Measurements from ENCODE around the gene NCKIPSD. TPM values are rescaled to one million over a fixed set of nuclear protein-coding genes. Genes with fewer than 3 reads are reported as not detected.

NCKIPSD gene
- total RNA-seq, 1 donor from 2014 or later, result 18.3 TPM

- Histone ChIP-seq H3K4me3 (ENCODE audit: insufficient read depth, low read depth, low read length) (no peak overlapping the region), H3K4me2 (ENCODE audit: low read length) (no peak overlapping the region), H3K27me3 (ENCODE audit: insufficient read depth, low read length) (no peaks in the 10 kb centered on the region), H3K9me3 (ENCODE audit: insufficient read depth, low read depth, low read length) (no peaks in the 10 kb centered on the region), H3K36me3 (ENCODE audit: insufficient read depth, low read length) (peaks cover 11% of the 10 kb centered on the region), H4K20me1 (ENCODE audit: insufficient read depth, low read length) (peaks cover 13% of the 10 kb centered on the region), H3K79me2 (ENCODE audit: insufficient read depth, low read length) (peaks cover 1% of the 10 kb centered on the region), H2AFZ (ENCODE audit: low read depth, low read length) (no peak overlapping the region), H3K27ac (ENCODE audit: low read depth, low read length) (no peak overlapping the region), H3K9ac (ENCODE audit: low read length) (no peak overlapping the region), H3K4me1 (ENCODE audit: insufficient read depth, low read length) (peaks cover 17% of the 10 kb centered on the region)
- H3K36me3 Mint-ChIP-seq (ENCODE audit: low read depth, unreplicated experiment), result peaks cover 39% of the 10 kb centered on the region
- H3K27me3 Mint-ChIP-seq (ENCODE audit: low read depth, unreplicated experiment), result no peaks in the 10 kb centered on the region
- no peak for DNase-seq (ENCODE audit: low read depth)
- peaks cover 12% of the 10 kb centered on the region for H3K4me1 Mint-ChIP-seq (ENCODE audit: low read depth, unreplicated experiment)
- no peak for FAIRE-seq
- no peak for TF ChIP-seq CTCF (IDR thresholded peaks at IDR 0.05; ENCODE audit: insufficient read depth, low read depth, low read length)
- no peak for TF ChIP-seq EZH2 (IDR thresholded peaks at IDR 0.05; ENCODE audit: insufficient read depth, low read length)
- no peak overlapping the region for H3K27ac Mint-ChIP-seq (ENCODE audit: unreplicated experiment)
- H3K4me3 Mint-ChIP-seq (ENCODE audit: unreplicated experiment), result no peak overlapping the region
- no peaks in the 10 kb centered on the region for H3K9me3 Mint-ChIP-seq (ENCODE audit: unreplicated experiment)
These were observed 6.0 kb downstream of the NCKIPSD start for GRCh38 chr3:48679411-48680391.

GRCh38 chr3:48678566-48679380 lies 6.9 kb downstream of the NCKIPSD start:
- FAIRE-seq (no peak), DNase-seq (ENCODE audit: low read depth) (no peak)
- no peaks in the 10 kb centered on the region for H3K27me3 ChIP-seq (ENCODE audit: insufficient read depth, low read length)
- H3K79me2 ChIP-seq (ENCODE audit: insufficient read depth, low read length), result no peaks in the 10 kb centered on the region
- H3K27ac ChIP-seq (ENCODE audit: low read depth, low read length), result no peak overlapping the region
- peaks cover 41% of the 10 kb centered on the region for H3K36me3 Mint-ChIP-seq (ENCODE audit: low read depth, unreplicated experiment)
- H3K27me3 Mint-ChIP-seq (ENCODE audit: low read depth, unreplicated experiment), result no peaks in the 10 kb centered on the region
- TF ChIP-seq CTCF (IDR thresholded peaks at IDR 0.05; ENCODE audit: insufficient read depth, low read depth, low read length), result no peak
- TF ChIP-seq EZH2 (IDR thresholded peaks at IDR 0.05; ENCODE audit: insufficient read depth, low read length), result no peak
- H3K4me2 ChIP-seq (ENCODE audit: low read length), result no peak overlapping the region
- no peaks in the 10 kb centered on the region for H3K9me3 Mint-ChIP-seq (ENCODE audit: unreplicated experiment)
- H3K4me1 Mint-ChIP-seq (ENCODE audit: low read depth, unreplicated experiment), result peaks cover 5% of the 10 kb centered on the region
- no peak overlapping the region for H3K4me3 ChIP-seq (ENCODE audit: insufficient read depth, low read depth, low read length)
- H3K27ac Mint-ChIP-seq (ENCODE audit: unreplicated experiment), result no peak overlapping the region
- H3K4me1 ChIP-seq (ENCODE audit: insufficient read depth, low read length), result peaks cover 7% of the 10 kb centered on the region
- peaks cover 4% of the 10 kb centered on the region for H4K20me1 ChIP-seq (ENCODE audit: insufficient read depth, low read length)
- H2AFZ ChIP-seq (ENCODE audit: low read depth, low read length), result no peak overlapping the region
- H3K9me3 ChIP-seq (ENCODE audit: insufficient read depth, low read depth, low read length), result no peaks in the 10 kb centered on the region
- H3K4me3 Mint-ChIP-seq (ENCODE audit: unreplicated experiment), result no peak overlapping the region
- no peak overlapping the region for H3K9ac ChIP-seq (ENCODE audit: low read length)
- H3K36me3 ChIP-seq (ENCODE audit: insufficient read depth, low read length), result peaks cover 11% of the 10 kb centered on the region

Data from astrocyte (in vitro differentiated cells and primary cell).